Mammary epithelial cell (primary cell): ENCODE measurements around the gene SIK2.

Experiments used
- EZH2 ChIP-seq: IDR thresholded peaks from 2 replicates; pipeline ENCODE4 v1.6.1; 2012; ENCODE audit warnings: low read length, inconsistent platforms, borderline replicate concordance
- TF ChIP-seq, protein P1 (sequence below), 2 donors: IDR thresholded peaks in 1 of 2; conservative IDR thresholded peaks in 1 of 2; 2 replicates each; pipeline ENCODE4 v1.5.1; 2011 to 2012; ENCODE audit warnings: inconsistent platforms in 2 of 2, low read length in 2 of 2, mild to moderate bottlenecking in 2 of 2, control low read depth in 1 of 2, low read depth in 1 of 2; ENCODE audit not compliant: insufficient read depth in 1 of 2; ENCODE audit errors: extremely low read depth in 1 of 2

- TF ChIP-seq, protein P1, sequence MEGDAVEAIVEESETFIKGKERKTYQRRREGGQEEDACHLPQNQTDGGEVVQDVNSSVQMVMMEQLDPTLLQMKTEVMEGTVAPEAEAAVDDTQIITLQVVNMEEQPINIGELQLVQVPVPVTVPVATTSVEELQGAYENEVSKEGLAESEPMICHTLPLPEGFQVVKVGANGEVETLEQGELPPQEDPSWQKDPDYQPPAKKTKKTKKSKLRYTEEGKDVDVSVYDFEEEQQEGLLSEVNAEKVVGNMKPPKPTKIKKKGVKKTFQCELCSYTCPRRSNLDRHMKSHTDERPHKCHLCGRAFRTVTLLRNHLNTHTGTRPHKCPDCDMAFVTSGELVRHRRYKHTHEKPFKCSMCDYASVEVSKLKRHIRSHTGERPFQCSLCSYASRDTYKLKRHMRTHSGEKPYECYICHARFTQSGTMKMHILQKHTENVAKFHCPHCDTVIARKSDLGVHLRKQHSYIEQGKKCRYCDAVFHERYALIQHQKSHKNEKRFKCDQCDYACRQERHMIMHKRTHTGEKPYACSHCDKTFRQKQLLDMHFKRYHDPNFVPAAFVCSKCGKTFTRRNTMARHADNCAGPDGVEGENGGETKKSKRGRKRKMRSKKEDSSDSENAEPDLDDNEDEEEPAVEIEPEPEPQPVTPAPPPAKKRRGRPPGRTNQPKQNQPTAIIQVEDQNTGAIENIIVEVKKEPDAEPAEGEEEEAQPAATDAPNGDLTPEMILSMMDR (conservative IDR thresholded peaks at IDR 0.05 in 1 of 2, IDR thresholded peaks at IDR 0.05 in 1 of 2; ENCODE audit: extremely low read depth in 1 of 2, insufficient read depth in 1 of 2, low read depth in 1 of 2, low read length in 2 of 2), result no peak
- no peak for TF ChIP-seq EZH2
Measured at GRCh38 chr11:111693224-111693937, 91.1 kb downstream of the SIK2 start.
